PC-3 (cell line): ENCODE results near the gene EIF3M. TPM values are rescaled to one million over a fixed set of nuclear protein-coding genes. Genes with fewer than 3 reads are reported as not detected.

ENCODE experiments used
- ATAC-seq: fragments of 200-7000 bp; cut with Tn5 transposase; 2 replicates; pipeline ENCODE4 v1.9.1; 2020; ENCODE audit warnings: mild to moderate bottlenecking, moderate library complexity
- BruUV-seq: library from RNA; stranded (reverse); fragments of 400-500 nt; replicated peaks from 2 replicates; lab custom pipeline; 2021; lab: Mats Ljungman, UMichigan
- CTCF ChIA-PET: fragments of 300-600 bp; sonication (Branson Sonifier 250); formaldehyde crosslinking; loops from one replicate; lab custom pipeline; 2022; ENCODE audit warnings: antibody characterized with exemption; lab: Charles Lee
- POLR2A ChIA-PET: fragments of 300-600 bp; sonication (Branson Sonifier 250); formaldehyde crosslinking; loops from one replicate; lab custom pipeline; 2022; ENCODE audit warnings: antibody characterized with exemption; ENCODE audit not compliant: unreplicated experiment; lab: Charles Lee
- DNase-seq: peaks from one replicate; pipeline ENCODE4 v3.0.0-alpha.2; 2015
- H2AFZ ChIP-seq: fragments of 300-600 bp; sonication (generic); 2 replicates; pipeline ENCODE4 v1.6.0; 2016; ENCODE audit warnings: antibody characterized with exemption, low read length
- H3F3A ChIP-seq: fragments of 300-600 bp; sonication (generic); one replicate; pipeline ENCODE4 v1.6.0; 2017; ENCODE audit warnings: antibody characterized with exemption, low read length, control low read depth, mild to moderate bottlenecking; ENCODE audit not compliant: unreplicated experiment
- H3K27ac ChIP-seq: fragments of 300-600 bp; sonication (generic); 2 replicates; pipeline ENCODE4 v1.5.1; 2016; ENCODE audit warnings: mild to moderate bottlenecking, low read length
- H3K27me3 ChIP-seq: fragments of 300-600 bp; sonication (generic); 2 replicates; pipeline ENCODE4 v1.6.1; 2016; ENCODE audit warnings: low read length, mixed read lengths
- H3K36me3 ChIP-seq: fragments of 300-600 bp; sonication (generic); 2 replicates; pipeline ENCODE4 v1.6.1; 2016; ENCODE audit warnings: low read depth, mixed run types, low read length, mixed read lengths
- H3K4me1 ChIP-seq: fragments of 300-600 bp; sonication (generic); 2 replicates; pipeline ENCODE4 v1.5.1; 2016; ENCODE audit warnings: low read length; ENCODE audit not compliant: insufficient read depth
- H3K4me2 ChIP-seq: fragments of 300-600 bp; sonication (generic); 2 replicates; pipeline ENCODE4 v1.6.0; 2016; ENCODE audit warnings: low read length
- H3K4me3 ChIP-seq: fragments of 300-600 bp; sonication (generic); 2 replicates; pipeline ENCODE4 v1.5.1; 2016; ENCODE audit warnings: mild to moderate bottlenecking, low read length, mixed read lengths
- H3K79me2 ChIP-seq: fragments of 300-600 bp; sonication (generic); 2 replicates; pipeline ENCODE4 v1.6.1; 2017; ENCODE audit warnings: low read length, mixed read lengths
- H3K9ac ChIP-seq: fragments of 300-600 bp; sonication (generic); 2 replicates; pipeline ENCODE4 v1.6.0; 2016; ENCODE audit warnings: mild to moderate bottlenecking, low read length
- H3K9me2 ChIP-seq: fragments of 300-600 bp; sonication (generic); replicated peaks from 2 replicates; pipeline ENCODE4 v1.6.1; 2016; ENCODE audit warnings: mixed run types, low read length, mixed read lengths
- H3K9me3 ChIP-seq: fragments of 300-600 bp; sonication (generic); 2 replicates; pipeline ENCODE4 v1.6.1; 2016; ENCODE audit warnings: low read length, mixed read lengths
- H4K20me1 ChIP-seq: fragments of 300-600 bp; sonication (generic); 2 replicates; pipeline ENCODE4 v1.6.1; 2016; ENCODE audit warnings: low read length, mixed read lengths
- EZH2 ChIP-seq: fragments of 300-600 bp; sonication (generic); IDR thresholded peaks from one replicate; pipeline ENCODE4 v1.6.1; 2017; ENCODE audit warnings: antibody characterized with exemption, mild to moderate bottlenecking, low read length; ENCODE audit not compliant: unreplicated experiment
- EZH2phosphoT487 ChIP-seq: fragments of 300-600 bp; sonication (generic); IDR thresholded peaks from 2 replicates; pipeline ENCODE4 v1.6.1; 2018; ENCODE audit warnings: mild to moderate bottlenecking, antibody characterized with exemption, low read length, borderline replicate concordance
- intact Hi-C: fragments of 100-400 bp; cut with micrococcal nuclease; formaldehyde crosslinking; loops from 2 replicates; pipeline ENCODE4 v1.9.0; 2023
- total RNA-seq: library from RNA; depleted of rRNA; stranded (reverse); fragments of >200 nt; gene quantifications from 2 replicates; pipeline ENCODE4 v1.2.3, GENCODE V29; 2014; rRNA removed
- TF ChIP-seq, protein P1 (sequence below): fragments of 300-600 bp; sonication (generic); conservative IDR thresholded peaks from 2 replicates; pipeline ENCODE4 v1.5.1; 2017; ENCODE audit warnings: antibody characterized with exemption, low read depth, mild to moderate bottlenecking, low read length

The EIF3M gene
- total RNA-seq, 1 experiment from 2014 or later = 369 TPM

DNA sequence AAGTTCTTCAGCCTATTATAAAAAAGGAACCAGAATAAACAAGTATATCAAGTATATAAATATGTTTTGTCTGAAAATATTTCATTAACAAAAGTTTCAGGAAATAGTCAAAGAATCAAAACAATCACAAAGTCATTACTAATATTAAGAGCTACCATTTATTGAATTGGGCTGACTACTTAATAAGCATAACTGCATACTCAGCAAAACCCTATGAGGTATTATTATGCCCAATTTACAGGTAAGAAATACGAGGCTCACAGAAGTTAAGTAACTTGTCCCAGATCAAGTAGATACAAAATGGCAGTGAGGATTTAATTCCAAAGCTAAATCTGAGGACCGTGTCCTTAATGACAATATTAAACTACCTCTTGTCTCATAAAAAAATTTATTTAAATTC, 52.2 kb downstream of the EIF3M start:
- Histone ChIP-seq H3K4me1 (no peaks in the 10 kb centered on the region), H3K27ac (no peak overlapping the region), H4K20me1 (no peaks in the 10 kb centered on the region), H2AFZ (no peak overlapping the region), H3K9ac (no peak overlapping the region), H3F3A (no peaks in the 10 kb centered on the region), H3K36me3 (no peaks in the 10 kb centered on the region), H3K9me2 (no peaks in the 10 kb centered on the region), H3K79me2 (no peaks in the 10 kb centered on the region), H3K4me2 (no peak overlapping the region), H3K4me3 (no peak overlapping the region), H3K9me3 (peaks cover 7% of the 10 kb centered on the region; the same call in 1 of the 2 replicates), H3K27me3 (no peaks in the 10 kb centered on the region)
- intact Hi-C loops = no loop called here
- BruUV-seq = no TSS peak
- POLR2A ChIA-PET = no interaction called here
- DNase-seq (no peak), ATAC-seq (no peak)
- TF ChIP-seq, protein P1, sequence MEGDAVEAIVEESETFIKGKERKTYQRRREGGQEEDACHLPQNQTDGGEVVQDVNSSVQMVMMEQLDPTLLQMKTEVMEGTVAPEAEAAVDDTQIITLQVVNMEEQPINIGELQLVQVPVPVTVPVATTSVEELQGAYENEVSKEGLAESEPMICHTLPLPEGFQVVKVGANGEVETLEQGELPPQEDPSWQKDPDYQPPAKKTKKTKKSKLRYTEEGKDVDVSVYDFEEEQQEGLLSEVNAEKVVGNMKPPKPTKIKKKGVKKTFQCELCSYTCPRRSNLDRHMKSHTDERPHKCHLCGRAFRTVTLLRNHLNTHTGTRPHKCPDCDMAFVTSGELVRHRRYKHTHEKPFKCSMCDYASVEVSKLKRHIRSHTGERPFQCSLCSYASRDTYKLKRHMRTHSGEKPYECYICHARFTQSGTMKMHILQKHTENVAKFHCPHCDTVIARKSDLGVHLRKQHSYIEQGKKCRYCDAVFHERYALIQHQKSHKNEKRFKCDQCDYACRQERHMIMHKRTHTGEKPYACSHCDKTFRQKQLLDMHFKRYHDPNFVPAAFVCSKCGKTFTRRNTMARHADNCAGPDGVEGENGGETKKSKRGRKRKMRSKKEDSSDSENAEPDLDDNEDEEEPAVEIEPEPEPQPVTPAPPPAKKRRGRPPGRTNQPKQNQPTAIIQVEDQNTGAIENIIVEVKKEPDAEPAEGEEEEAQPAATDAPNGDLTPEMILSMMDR = no peak
- no peak for TF ChIP-seq EZH2phosphoT487
- no peak for TF ChIP-seq EZH2
- CTCF ChIA-PET = no interaction called here

DNA sequence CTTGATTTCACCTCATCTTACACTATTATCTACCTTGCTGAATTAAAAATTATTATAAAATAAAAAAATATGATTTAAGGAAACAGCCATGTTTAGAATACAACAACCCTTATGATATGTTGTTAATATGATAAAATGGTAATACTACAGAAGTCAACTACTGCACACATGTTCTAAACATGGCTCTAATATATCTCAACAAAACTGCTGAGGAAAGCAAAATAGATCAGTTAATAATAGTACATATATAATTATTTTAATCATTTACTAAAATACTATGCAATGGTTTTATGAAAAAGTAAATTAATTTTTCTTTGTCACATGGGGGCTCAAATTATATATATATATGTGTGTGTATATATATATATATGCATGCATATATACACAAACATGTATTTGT, 57.7 kb downstream of the EIF3M start:
- no peak overlapping the region for H3K4me2 ChIP-seq
- H3K79me2 ChIP-seq = no peaks in the 10 kb centered on the region
- no peaks in the 10 kb centered on the region for H3K27me3 ChIP-seq
- no peak overlapping the region for H3K27ac ChIP-seq
- CTCF ChIA-PET = no interaction called here
- H3K9ac ChIP-seq = no peak overlapping the region
- no peak overlapping the region for H3K4me3 ChIP-seq
- DNase-seq (no peak), ATAC-seq (no peak)
- peaks cover 8% of the 10 kb centered on the region for H3K4me1 ChIP-seq
- POLR2A ChIA-PET = no interaction called here
- TF ChIP-seq, protein P1 = no peak
- TF ChIP-seq EZH2 (no peak), EZH2phosphoT487 (no peak)
- no peaks in the 10 kb centered on the region for H3F3A ChIP-seq
- intact Hi-C loops = no loop called here
- H3K9me2 ChIP-seq = no peaks in the 10 kb centered on the region
- H3K9me3 ChIP-seq = no peaks in the 10 kb centered on the region
- no peak overlapping the region for H2AFZ ChIP-seq
- no peaks in the 10 kb centered on the region for H3K36me3 ChIP-seq
- no TSS peak for BruUV-seq
- H4K20me1 ChIP-seq = no peaks in the 10 kb centered on the region

DNA sequence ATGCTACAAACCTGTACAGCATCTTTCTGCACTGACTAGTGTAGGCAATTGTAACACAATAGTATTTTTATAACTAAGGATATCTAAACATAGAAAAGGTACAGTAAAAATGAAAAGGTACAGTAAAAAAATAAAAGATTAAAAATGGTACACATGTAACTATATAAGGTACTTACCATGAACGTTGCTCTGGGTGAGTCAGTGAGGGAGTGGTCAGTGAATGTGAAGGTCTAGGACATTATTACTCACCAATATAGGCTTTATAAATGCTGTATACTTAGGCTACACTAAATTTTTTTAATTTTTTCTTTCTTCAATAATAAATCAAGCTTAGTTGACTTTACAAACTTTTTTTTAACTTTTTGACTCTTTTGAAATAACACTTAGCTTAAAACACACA, 59.9 kb downstream of the EIF3M start:
- Histone ChIP-seq H3K27me3 (no peaks in the 10 kb centered on the region), H3K4me2 (peak overlapping the region; percentile 26; the same call in 1 of the 2 replicates), H3K4me1 (peaks cover 8% of the 10 kb centered on the region), H3F3A (no peaks in the 10 kb centered on the region), H3K9ac (no peak overlapping the region), H3K9me2 (no peaks in the 10 kb centered on the region), H3K79me2 (no peaks in the 10 kb centered on the region), H3K36me3 (no peaks in the 10 kb centered on the region), H3K27ac (peak overlapping the region; percentile 20; the same call in 1 of the 2 replicates), H2AFZ (no peak overlapping the region), H3K9me3 (no peaks in the 10 kb centered on the region), H4K20me1 (no peaks in the 10 kb centered on the region), H3K4me3 (no peak overlapping the region)
- peak; percentile 100 for ATAC-seq
- ChIA-PET POLR2A (no interaction called here), CTCF (no interaction called here)
- no TSS peak for BruUV-seq
- peak; percentile 79 for DNase-seq
- intact Hi-C loops = no loop called here
- TF ChIP-seq, protein P1 = no peak
- TF ChIP-seq EZH2phosphoT487 (no peak), EZH2 (no peak)

Other genes with a start within 250 kb of the EIF3M start
- gene WT1, start 148.3 kb upstream of the EIF3M start, total RNA-seq = 8.5 and 9.1 TPM in 2 replicates
- gene CCDC73, start 210.8 kb downstream of the EIF3M start, total RNA-seq = 0.04 TPM in 1 of 2 replicates, not detected in the other
- gene PRRG4, start 246.1 kb downstream of the EIF3M start, total RNA-seq = 12.9 and 17.9 TPM in 2 replicates